SK-N-SH treated with all-trans-retinoic acid at 6 μM for 48 hours (cell line): Measurements from ENCODE around the gene TGFBI.

Source experiments
- BACH2 ChIP-seq: fragments of 250-450 bp; sonication (Bioruptor Pico); IDR thresholded peaks from 2 replicates; pipeline ENCODE4 v1.9.0; 2021; ENCODE audit warnings: mild to moderate bottlenecking, borderline replicate concordance
- CSDC2 ChIP-seq: fragments of 250-450 bp; sonication (Bioruptor Pico); IDR thresholded peaks from 2 replicates; pipeline ENCODE4 v1.5.0; 2020; ENCODE audit warnings: mild to moderate bottlenecking, moderate library complexity
- OSR1 ChIP-seq: fragments of 250-450 bp; sonication (Bioruptor Pico); IDR thresholded peaks from 2 replicates; pipeline ENCODE4 v1.8.0; 2022; ENCODE audit warnings: moderate library complexity, mild to moderate bottlenecking, inconsistent platforms
- POU6F1 ChIP-seq: fragments of 250-450 bp; sonication (Bioruptor Pico); IDR thresholded peaks from 2 replicates; pipeline ENCODE4 v1.8.0; 2021; ENCODE audit warnings: low read depth, mild to moderate bottlenecking, moderate library complexity, borderline replicate concordance
- ZFP30 ChIP-seq: fragments of 450-650 bp; formaldehyde crosslinking; IDR thresholded peaks from 2 replicates; pipeline ENCODE4 v1.5.0; 2022; ENCODE audit warnings: mild to moderate bottlenecking, moderate library complexity
- TF ChIP-seq, protein P1 (sequence below): fragments of 250-450 bp; sonication (Bioruptor Pico); IDR thresholded peaks from 2 replicates; pipeline ENCODE4 v1.5.1; 2020; ENCODE audit warnings: low read depth, mild to moderate bottlenecking, moderate library complexity

- no peak for TF ChIP-seq CSDC2 (CRISPR knock-in tag)
- TF ChIP-seq OSR1 (CRISPR knock-in tag), result no peak
- no peak for TF ChIP-seq BACH2
- TF ChIP-seq POU6F1 (CRISPR knock-in tag), result no peak
- TF ChIP-seq ZFP30 (CRISPR knock-in tag), result no peak
- TF ChIP-seq, protein P1, sequence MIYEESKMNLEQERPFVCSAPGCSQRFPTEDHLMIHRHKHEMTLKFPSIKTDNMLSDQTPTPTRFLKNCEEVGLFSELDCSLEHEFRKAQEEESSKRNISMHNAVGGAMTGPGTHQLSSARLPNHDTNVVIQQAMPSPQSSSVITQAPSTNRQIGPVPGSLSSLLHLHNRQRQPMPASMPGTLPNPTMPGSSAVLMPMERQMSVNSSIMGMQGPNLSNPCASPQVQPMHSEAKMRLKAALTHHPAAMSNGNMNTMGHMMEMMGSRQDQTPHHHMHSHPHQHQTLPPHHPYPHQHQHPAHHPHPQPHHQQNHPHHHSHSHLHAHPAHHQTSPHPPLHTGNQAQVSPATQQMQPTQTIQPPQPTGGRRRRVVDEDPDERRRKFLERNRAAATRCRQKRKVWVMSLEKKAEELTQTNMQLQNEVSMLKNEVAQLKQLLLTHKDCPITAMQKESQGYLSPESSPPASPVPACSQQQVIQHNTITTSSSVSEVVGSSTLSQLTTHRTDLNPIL (CRISPR knock-in tag), result no peak
Observed at GRCh38 chr5:136108180-136108611, 79.4 kb downstream of the TGFBI start.
